Superior temporal gyrus (tissue), 1 donor: ENCODE results near the gene SAMD5.

Experiments used
- DNase-seq: peaks from one replicate; pipeline ENCODE4 v3.0.0-alpha.2; 2016; ENCODE audit errors: extremely low spot score

SAMD5 gene

DNA sequence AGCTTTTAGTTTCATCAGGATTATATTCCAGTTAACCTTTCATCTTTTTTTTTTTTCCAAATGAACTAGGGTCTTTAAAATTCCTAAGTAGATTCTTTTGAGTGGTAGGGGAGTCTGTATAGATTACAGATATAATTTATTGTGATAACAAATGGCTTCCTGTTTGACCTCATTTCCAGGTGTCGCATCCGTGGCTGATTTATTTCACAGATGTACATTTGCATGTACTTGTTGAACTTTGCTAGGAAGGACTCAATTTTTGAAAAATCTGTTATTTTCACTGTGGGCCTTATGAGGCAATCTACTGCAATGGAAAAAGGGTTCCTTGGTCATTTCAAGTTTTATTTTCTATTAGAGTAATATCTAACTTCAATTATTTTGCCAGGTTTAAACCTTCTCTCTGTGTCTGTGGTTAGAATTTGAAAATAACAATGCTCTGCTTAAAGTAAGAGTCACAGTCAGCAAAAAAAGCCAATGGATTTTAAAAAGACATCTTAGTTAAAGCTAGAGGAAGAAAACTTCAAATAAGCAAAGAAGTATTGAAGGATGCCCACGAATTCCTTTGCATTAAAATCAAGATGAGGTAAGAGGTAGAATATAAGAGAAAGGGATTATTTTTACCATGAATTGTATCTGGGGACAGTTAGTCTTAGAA, 57.9 kb downstream of the SAMD5 start:
- DNase-seq, result no peak

DNA sequence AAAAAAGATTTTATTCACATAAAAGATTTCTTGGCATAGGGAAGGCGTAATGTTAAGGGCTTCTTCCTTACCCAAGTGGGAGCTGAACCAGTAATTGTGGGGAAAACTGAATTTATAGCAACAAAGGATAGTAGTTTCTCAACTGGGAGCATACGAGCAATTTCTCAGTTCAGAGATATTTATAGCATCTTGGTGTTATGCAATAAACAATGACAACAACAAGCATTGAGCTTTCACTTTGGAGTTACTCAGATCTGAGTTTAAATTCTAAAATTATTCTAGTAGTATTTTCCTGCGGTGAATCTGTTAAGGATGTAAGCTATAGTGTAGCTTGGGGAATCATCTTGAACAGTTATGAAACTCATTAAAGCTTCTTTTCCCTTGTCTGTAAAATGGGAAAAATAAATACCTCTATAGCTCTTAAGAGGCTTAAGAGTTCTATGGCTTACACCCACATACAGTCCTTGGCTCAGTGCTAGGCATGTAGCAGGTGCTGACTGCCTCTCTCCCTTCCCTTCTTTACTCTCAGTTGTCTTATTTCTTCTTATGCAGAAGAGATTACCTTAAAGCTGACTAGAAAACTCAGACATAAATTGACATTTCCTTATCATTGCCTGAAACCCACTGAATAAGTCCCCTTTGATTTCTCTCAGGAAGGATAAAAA, 58.8 kb downstream of the SAMD5 start:
- DNase-seq, result no peak

DNA sequence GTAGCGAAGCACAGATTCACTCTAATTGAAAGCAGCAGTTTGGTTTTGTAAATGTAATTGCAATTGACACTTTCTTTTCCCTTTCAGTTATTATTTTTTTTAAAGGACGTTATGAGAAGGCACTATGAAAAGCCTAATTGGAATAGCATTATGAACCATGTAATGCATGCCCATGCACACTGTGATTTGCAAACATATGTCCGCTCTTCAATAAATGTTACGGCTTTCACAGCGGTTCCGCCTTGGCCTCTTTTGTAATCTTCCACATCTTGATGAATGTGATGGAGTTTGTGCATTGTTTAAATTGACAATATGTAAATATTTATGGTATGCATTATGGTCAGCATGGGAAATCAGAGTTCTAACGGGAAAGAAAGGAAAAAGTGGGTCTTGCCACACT, 61.3 kb downstream of the SAMD5 start:
- no peak for DNase-seq

DNA sequence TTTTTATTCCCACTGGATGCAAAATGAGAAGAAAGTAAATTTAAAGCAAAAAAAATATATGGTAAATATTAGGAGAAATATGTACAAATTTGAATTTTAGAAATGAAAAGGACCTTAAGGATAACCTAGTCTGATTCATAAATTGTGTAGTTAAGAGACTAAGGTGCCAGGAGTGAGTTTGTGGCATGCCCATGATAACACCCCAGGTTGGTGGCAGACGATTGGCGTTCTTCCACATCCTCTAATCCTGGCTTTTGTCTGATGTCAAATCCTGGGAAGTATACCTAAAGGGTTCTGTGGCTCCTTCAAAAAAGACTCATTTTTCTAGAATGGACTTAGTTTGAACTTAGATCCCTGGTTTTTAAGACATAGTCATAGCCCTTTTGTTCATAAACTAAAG, 62.2 kb downstream of the SAMD5 start:
- DNase-seq, result no peak

DNA sequence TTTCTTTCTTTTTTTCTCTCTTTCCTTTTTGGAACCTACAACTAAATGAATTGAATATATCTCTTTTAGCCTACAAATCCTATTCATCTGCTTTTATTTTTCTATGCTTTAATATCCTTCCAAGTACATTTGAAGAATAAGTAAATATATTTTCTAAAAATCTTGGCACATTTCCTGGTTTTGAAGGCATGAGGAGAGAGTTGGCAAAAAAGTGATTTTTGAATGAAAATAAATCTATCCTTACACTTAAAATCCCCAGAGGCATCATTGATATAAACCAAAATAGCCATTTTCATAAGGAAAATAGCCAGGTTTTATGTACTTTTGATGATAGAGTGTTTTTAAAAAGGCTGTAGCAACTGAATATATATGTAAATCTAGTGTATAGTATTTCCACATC, 69.0 kb downstream of the SAMD5 start:
- no peak for DNase-seq

DNA sequence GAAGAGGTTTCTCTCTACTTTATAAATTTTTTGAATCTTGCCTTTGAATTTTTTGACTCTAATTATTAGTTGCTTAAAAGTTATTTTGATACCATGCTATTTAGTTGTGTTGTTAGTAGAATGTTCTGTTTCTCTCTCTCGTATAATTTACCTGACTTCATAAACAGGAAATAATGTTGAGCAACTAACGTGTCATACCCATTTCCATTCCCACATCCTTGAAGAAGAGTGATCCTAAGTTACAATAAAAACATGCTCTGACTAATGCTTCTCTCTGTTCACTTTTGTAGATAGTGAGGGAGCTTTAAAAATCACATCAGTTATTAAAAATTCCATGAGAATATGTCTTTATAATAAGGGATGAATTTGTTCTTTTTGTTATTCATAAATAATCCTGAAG, 69.7 kb downstream of the SAMD5 start:
- DNase-seq, result no peak

DNA sequence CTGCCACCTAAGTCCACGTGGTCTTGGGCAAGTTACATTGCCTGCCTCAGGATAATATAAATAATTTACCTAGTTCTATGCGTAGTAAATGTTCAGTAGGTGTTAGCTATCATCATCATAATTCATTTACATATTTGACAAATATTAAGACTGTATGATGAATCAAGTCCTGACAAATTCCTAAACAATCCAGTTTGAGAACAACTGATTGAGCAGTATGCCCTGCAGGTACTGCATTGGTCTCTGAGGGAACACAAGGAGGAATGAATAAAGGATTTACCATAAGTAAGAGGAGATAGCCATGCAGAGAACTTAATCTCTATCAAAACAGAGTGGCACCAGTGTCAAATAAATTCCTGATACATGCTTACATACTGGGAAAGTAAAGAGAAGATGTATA, 70.4 kb downstream of the SAMD5 start:
- no peak for DNase-seq

DNA sequence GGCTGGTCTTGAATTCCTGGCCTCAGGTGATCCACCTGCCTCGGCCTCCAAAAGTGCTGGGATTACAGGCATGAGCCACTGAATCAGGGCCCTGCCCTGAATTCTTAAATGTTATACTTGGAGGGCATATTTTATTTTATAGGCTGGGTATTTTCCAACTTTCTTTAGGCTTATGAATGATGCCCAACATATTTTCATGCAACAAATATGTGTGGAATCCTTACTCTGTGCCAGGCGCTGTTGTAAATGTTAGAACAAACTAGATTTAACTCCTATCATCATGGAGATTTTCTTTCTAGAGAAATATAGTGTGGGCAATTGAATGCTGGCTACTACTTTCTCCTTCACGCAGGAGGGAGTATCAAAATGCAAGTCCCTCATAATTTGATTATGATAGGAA, 71.2 kb downstream of the SAMD5 start:
- DNase-seq, result no peak

DNA sequence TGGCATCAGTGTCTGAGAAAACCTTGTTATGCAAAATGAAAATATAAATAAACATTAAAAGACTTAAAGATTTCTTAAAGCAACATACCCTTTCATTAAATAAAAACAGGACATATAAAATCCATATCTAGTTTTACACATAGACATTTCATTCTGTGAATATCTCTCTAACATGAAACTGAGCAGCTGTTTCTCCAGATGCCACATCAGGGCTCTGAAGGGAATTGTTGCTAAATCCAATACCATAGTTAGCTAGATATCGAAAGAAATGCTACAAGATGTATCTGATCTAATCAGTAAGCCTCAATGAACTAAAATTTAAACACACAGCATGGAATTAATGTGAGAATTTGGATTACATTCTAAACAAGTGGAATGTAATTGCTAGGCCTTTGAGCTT, 74.5 kb downstream of the SAMD5 start:
- DNase-seq, result no peak

DNA sequence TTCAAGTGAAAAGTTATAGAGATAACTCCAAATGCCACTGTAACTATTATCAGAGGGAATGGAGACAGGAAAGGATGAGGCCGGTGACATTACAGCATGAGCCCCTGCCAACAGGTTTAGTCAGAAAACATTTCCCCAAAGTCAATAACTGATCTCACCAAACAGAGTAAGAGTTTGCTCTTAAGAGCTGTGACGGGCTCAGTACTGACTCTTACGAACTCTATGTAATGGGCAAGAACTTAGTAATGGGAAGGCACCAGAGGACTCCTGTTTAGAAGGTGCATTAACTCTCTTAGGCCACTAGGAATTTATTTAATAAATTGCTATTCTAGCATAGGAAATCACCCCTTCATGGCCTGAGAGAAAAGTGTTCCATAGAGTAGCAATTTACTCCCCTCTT, 76.8 kb downstream of the SAMD5 start:
- no peak for DNase-seq

DNA sequence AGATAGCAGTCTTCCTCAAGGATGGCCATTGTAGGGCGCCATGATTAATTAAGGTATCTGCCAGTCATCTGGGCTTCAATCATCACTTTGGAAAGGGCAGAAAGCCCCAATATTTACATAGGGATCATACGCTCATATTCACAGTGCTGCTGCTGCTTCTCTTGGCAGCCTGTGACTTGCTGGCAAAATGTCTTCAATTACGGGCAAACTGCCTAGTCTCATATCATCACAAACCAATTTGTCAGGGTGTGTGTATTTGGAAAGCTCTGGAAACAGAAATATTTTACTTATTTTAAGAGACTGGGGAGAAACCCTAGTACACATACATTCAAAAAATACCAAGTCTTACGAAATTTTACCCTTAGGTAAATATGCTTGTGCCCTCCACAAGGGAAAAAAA, 77.6 kb downstream of the SAMD5 start:
- no peak for DNase-seq

DNA sequence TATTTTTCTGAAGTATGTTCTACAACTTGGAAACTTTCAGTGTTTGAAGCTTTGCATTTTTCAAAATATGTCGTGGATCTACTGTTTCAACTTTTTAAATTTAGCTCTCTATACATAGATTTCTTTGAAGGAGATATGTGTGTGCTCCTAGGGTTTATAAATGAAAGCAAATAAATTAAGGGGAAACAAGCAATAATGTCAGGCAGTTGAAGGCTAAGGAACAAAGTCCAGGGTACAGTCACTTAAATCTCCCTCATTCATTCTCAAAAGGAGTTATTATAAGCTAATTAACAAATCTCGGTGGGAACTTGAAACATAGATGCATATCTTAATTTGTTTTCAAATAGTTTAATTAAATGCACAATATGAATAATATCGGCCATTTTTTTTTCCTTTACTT, 79.4 kb downstream of the SAMD5 start:
- DNase-seq, result no peak

DNA sequence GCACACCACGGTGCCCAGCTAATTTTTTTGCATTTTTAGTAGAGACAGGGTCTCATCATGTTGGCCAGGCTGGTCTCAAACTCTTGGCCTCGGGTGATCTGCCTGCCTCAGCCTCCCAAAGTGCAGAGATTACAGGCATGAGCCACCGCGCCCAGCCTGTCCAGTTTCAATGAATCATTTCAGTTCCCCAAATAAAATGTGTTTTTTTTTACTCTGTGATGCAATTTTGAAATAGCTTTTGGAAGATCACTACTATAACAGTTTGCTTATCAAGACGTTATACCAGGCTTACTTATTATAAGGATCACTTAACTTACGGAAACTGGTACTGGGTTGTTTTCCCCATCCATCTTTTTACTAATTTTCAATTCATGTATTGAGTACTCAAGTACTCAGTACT, 80.0 kb downstream of the SAMD5 start:
- DNase-seq, result no peak

DNA sequence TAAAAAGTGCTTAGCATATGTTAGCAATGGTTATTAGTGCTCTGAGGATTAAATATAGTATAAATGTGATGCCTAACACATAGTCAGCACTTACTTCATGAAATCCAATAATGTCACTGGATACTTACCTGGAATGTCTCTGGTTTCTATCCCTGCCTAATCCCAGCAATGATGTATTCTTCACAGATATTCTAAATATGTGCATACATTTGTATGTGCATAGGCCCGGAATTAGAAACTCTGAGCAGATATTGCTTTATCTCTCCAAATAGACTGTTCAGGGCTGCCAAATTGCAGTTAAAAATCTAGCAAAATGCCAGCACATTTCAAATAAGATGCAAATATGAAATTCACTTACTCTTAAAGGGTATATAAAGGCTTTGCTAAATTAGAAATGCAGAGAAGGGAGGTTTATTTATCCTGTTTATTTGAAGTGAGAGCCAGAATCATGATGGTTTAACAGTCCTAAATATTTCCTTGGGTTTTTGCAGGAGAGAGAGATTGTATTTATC, 81.3 kb downstream of the SAMD5 start:
- DNase-seq, result peak; percentile 18

DNA sequence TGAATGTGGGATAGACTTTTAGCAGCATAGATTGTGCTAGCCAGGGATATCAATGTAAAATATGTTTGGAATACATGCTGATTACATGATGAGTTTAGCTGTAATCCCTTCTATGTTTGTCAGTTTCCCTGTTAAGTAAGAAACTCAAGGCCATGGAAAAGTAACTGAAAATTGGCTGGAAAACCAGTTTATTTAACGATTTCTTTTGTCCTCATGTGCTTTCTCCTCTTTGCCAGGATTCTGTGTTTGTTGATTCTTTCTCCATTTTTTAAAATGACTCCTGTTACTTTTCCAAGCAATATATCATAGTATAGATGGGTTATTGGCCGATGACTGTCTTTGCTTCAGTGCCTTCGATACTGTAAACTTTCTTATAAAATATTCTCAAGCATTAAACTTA, 87.5 kb downstream of the SAMD5 start:
- no peak for DNase-seq

DNA sequence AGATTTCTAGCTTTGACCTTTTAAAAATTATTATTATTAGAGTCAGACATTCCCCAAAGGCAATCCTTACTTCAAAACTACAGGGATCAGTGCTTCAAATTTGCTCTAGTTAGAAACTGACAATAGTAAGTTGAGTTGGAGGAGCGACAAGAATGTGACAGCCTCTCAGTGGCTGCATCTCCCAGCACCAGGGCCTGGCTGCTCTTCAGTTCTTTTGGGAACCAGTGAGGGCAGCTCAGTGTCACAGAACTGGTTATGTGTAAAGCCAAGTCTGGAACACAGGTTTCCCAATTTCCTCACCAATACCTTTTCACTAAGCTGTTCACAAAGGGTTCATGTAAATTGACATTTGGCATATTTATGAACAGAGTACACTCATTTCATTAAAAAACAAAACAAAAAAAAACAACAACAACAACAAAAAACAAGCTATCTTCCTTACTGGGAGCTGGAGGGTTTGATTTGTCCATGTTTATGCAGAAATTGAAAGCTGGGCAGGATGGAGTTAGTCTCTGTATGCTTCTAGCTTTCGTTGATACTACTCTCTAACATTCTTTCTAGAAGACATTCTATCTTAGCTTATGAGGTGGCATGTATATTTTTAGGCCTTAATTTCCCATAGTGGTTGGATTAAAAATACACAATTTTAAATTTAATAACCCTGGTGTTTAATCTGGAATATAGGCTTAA, 95.0 kb downstream of the SAMD5 start:
- no peak for DNase-seq

DNA sequence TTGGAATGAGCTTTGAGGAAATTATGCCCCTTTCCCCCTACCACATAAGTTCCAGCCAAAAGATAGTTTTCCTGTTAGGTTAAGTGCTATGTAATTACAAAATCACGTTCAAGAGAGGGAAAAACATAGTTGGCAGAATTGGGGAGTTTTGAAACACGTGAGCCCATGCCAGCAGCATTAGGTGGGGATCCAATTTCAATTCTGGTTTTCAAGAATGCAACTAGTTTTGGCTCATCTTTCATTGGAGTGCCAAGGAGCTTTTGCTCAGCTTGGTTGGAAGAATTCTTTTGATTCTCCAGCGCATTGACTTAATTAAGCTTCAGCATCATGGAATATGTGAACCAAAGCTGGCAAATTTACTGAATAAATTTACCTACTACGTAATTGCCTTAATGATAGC, 95.9 kb downstream of the SAMD5 start:
- DNase-seq, result no peak

DNA sequence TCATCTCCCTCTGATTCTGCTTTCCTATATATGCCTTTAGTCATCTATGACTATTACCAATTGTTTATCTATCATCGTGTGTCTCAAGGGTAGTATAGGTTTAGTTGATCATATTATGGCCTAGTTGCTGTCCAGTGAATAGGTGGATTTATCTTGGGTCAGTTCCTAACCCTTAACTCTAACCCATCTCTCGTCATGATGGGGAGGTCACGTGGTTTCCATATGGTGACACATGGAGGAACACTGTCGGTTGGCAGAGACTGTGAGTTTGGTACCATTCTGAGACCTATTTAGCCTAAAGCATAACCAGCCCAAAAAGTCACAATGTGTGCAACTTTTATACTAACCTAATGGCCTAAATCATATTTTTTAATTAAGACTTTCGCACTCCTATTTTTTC, 103.5 kb downstream of the SAMD5 start:
- no peak for DNase-seq

DNA sequence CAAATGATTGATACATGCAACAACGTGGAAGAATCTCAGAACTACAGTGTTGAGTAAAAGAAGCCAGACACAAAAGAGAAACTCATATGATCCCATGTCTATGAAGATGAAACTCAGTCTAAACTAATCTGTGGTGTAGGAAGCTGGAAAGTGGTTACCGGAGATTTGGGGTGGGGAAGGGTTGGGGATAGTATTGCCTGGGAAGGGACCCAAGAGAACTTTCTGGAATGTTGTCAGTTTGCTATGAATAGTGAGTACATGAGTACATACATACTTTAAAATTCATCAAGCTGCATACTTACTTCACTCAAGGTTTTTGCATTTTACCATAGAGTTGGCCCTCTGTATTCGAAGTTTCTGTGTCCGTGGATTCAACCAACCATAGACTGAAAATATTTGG, 106.0 kb downstream of the SAMD5 start:
- no peak for DNase-seq

DNA sequence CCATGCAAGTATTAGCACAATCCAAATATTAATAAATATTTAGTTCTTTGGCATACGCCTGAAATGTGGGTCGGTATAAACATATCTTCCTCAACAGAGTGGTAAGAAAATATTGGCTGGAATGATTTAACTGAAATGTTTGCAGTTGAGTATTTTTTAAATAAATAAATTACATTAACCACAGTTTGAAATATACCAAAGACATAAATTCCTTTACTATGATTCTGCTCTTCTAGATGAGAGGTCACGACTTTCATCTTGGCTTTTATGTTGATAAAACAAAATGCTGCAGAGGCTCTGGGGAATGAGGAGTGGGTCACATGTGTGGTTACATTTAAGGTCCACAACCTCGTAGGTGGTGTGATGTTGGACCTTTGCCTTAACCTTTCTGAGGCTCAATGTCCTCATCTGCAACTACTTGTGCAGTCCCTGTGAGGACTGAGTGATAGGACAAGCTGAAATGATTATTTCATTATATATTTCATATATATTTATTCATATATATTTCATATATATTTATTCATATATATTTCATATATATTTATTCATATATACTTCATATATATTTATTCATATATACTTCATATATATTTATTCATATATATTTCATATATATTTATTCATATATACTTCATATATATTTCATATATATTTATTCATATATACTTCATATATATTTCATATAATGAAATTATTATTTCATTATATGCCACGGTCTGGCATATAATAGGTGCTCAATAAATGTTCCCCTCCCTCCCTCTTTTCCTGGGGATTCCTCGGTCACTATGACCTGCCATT, 107.4 kb downstream of the SAMD5 start:
- no peak for DNase-seq

DNA sequence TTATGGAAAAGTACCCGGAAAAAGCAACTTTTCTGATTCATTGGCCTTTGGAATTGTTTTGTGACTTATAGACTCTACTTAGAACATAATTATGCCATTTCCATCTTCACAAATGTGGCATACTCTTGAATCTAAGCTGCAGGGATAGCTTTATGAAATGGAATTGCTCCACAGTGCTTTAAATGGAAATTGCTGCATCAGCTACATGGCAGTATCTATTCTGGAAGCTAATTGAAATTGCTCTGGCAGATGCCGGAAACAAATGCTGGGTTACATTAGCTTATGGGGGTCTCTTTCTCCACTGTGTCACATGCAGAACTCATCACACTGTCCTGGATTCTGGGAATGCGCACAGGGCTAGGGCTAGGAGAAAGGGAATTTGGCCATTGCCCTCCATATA, 108.9 kb downstream of the SAMD5 start:
- no peak for DNase-seq

DNA sequence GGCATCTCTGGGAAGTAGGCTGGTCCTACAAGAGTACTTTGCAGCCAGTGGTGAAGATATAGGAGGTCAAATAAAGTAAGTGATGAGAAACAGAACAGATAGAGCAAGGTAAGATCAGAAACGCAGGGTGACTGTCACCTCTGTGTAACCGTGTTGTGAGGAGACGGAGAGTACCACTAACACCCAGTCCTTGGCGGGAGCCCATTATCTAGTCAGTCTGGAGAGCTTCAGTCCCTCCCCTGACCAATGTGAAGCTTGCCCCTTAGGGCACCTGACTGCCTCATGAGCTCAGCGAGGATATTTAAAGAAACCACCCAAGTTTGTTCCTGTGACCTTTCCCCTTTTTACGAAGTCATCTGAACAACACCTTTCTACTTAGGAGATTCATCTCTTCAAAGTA, 110.0 kb downstream of the SAMD5 start:
- DNase-seq, result no peak
